ENCODE results near the gene SCMH1. TPM values are rescaled to one million over a fixed set of nuclear protein-coding genes. Genes with fewer than 3 reads are reported as not detected.

Gene SCMH1
- total RNA-seq, 1 experiment from 2014 or later = 16.5 TPM

GRCh38 chr1:41284121-41284520, 42.0 kb upstream of the SCMH1 start:
- H3K9me3 ChIP-seq (ENCODE audit: control insufficient read depth, low read depth, low read length) = no peaks in the 10 kb centered on the region
- H3K27ac Mint-ChIP-seq = no peak overlapping the region
- no peaks in the 10 kb centered on the region for H4K20me1 ChIP-seq (ENCODE audit: control insufficient read depth, insufficient read depth, insufficient read length)
- no peak overlapping the region for H4K91ac ChIP-seq (ENCODE audit: insufficient read length, low read depth, low read length)
- no peak overlapping the region for H3K14ac ChIP-seq (ENCODE audit: insufficient read depth, low read length)
- H2AK5ac ChIP-seq (ENCODE audit: insufficient read length, low read length) = no peak overlapping the region
- H3K27me3 Mint-ChIP-seq (ENCODE audit: low read depth) = peaks cover 60% of the 10 kb centered on the region
- H3T11ph ChIP-seq (ENCODE audit: low read length) = no peak overlapping the region
- H3K18ac ChIP-seq (ENCODE audit: insufficient read length, low read depth, low read length) = no peak overlapping the region
- no peak for DNase-seq
- no peak overlapping the region for H2AFZ ChIP-seq (ENCODE audit: low read length)
- no peaks in the 10 kb centered on the region; the same call in 1 of the 2 replicates for H3K27me3 ChIP-seq (ENCODE audit: insufficient read depth, low read length)
- peaks cover 19 to 31% of the 10 kb centered on the region in 2 experiments for H3K4me1 Mint-ChIP-seq
- H3K56ac ChIP-seq (ENCODE audit: insufficient read length, low read depth, low read length) = no peak overlapping the region
- H2BK5ac ChIP-seq (ENCODE audit: insufficient read length, low read length) = no peak overlapping the region
- H2BK12ac ChIP-seq (ENCODE audit: insufficient read length, low read depth, low read length) = no peak overlapping the region
- H3K36me3 Mint-ChIP-seq (ENCODE audit: insufficient read depth in 1 of 3, low read depth in 3 of 3) = no peaks in the 10 kb centered on the region
- H4K8ac ChIP-seq (replicated peaks; ENCODE audit: insufficient read length, low read depth, low read length) = no peak overlapping the region
- H3K4ac ChIP-seq (ENCODE audit: low read depth, low read length) = no peak overlapping the region
- no peak overlapping the region for H2BK15ac ChIP-seq (ENCODE audit: low read depth, low read length)
- no peaks in the 10 kb centered on the region for H3K79me2 ChIP-seq (ENCODE audit: insufficient read depth, low read length)
- H3K79me1 ChIP-seq (ENCODE audit: insufficient read depth, low read depth, low read length, poor library complexity, severe bottlenecking) = no peaks in the 10 kb centered on the region
- H3K4me2 ChIP-seq (ENCODE audit: insufficient read depth, insufficient read length, low read length) = no peak overlapping the region
- WGBS (ENCODE audit: extremely low coverage, insufficient read length, low lambda C conversion rate) = no CpG with 5 or more reads among the region's 2 CpGs
- H2BK120ac ChIP-seq (ENCODE audit: low read depth, low read length, poor library complexity, severe bottlenecking) = no peak overlapping the region
- H2BK20ac ChIP-seq (ENCODE audit: low read depth, low read length, poor library complexity, severe bottlenecking) = no peak overlapping the region
- H3K23me2 ChIP-seq (ENCODE audit: insufficient read length, low read depth, low read length, poor library complexity, severe bottlenecking) = no peaks in the 10 kb centered on the region
- no peak overlapping the region for H3K9ac ChIP-seq (ENCODE audit: extremely low read depth, insufficient read length, low read length)
- no peaks in the 10 kb centered on the region for H3K9me3 Mint-ChIP-seq
- no peak for TF ChIP-seq CTCF (conservative IDR thresholded peaks at IDR 0.05)
- no peaks in the 10 kb centered on the region; the same call in 1 of the 2 replicates for H3K4me1 ChIP-seq (ENCODE audit: insufficient read depth, low read length)
- no peak overlapping the region for H3K23ac ChIP-seq (ENCODE audit: insufficient read length, low read depth, low read length)
- H3K4me3 Mint-ChIP-seq = no peak overlapping the region
- H3K27ac ChIP-seq (ENCODE audit: insufficient read length, low read depth, low read length) = no peak overlapping the region
- H4K5ac ChIP-seq (ENCODE audit: insufficient read length, low read depth, low read length) = no peak overlapping the region

Measured in H9 (cell line).